CD4-positive, alpha-beta T cell treated with Interleukin-17A for 4 hours (primary cell): ENCODE measurements around the gene ITSN2.

Experiments
- DNase-seq: peaks from one replicate; pipeline ENCODE4 v3.0.0-alpha.2; 2020; ENCODE audit warnings: mixed read lengths

ITSN2 gene

DNA sequence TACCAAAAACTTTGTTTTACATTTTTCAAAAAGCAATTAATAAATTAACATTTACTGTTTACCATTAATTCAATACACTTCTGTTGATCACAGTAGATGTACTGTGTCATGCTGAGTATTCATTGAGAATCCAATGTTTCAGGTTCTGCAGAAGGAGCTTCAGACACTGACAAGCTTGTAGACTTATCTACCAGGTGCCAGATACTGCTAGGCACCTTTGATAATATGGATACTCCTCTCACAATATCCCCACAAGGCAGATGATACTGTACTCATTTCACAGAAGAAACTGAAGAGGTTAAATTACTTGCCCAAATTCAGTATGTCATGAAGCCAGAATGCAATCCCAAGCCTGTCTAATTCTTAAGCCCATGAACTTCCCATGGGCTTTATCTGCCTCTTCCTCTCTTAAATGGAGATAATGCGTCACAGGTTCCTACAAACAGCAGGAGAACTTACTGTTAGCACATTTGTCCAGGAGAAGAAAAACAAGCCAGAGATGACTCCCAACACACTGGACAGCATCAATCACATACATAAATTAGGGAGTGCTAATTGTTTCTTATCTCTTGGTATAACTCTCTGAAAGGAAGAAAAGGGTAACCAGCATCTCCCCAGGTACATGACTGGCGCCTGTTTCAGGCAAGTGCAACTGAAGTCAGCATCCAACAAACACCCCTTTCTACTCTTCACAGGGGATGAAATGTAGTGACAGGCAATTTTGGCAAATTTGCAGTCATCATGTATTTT lies 27.4 kb downstream of the ITSN2 start:
- no peak for DNase-seq

- DNase-seq, result no peak
Observed at GRCh38 chr2:24330161-24330560, 30.2 kb downstream of the ITSN2 start.

DNA sequence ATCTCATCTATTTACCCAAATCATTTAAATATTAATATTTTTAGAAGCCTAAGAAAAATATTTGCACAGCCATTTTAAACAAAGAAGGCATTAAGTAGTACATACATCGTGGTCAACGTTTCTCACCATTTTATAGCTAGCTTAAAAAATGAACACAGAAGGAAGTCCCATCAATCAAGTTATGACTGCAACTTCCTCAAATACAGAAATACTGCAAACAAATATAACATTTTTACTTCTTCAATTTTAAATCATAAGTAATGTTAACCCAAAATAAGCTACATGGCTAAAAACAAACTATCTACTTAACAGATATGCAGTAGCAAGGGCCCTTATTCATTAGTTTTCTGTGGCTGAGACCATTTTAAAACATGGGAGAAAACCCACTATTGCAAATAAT lies 30.6 kb downstream of the ITSN2 start:
- no peak for DNase-seq

DNA sequence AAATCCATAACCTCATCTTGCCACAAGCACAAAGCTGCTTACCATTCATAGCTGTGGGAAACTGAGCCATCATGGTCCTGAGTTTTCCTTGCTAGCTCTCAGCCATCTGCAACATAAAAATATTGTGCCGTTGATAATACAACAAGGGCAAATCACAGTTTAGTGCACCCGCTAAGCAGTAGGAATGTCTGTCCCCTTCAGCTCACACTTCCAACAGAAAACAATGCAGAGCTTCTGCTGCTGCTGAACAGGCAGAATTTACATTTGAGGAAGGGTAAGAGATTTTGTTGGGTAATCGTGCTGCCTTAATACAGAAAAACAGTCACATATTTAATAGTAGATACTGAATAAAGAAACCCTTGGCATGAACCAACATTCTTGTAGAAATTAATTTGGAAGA lies 32.3 kb downstream of the ITSN2 start:
- DNase-seq, result no peak

GRCh38 chr2:24317491-24317920 lies 42.8 kb downstream of the ITSN2 start:
- no peak for DNase-seq

DNA sequence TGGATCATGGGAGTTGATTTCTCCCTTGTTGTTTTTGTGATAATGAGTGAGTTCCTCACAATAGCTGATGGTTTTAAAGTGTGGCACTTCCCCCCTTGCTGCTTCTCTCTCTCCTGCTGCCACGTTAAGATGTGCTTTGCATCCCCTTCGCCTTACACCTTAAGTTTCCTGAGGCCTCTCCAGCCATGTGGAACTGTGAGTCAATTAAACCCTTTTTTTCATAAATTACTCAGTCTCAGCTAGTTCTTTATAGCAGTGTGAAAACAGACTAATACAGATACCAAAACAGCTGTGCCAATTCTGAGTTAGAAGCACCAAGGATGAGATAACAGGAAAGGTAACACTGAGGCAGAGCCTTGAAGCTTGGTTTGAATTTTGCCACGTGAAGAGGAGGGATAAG lies 44.7 kb downstream of the ITSN2 start:
- no peak for DNase-seq

GRCh38 chr2:24313744-24314632 lies 46.3 kb downstream of the ITSN2 start:
- DNase-seq, result no peak

GRCh38 chr2:24307961-24308360 lies 52.4 kb downstream of the ITSN2 start:
- DNase-seq, result no peak

DNA sequence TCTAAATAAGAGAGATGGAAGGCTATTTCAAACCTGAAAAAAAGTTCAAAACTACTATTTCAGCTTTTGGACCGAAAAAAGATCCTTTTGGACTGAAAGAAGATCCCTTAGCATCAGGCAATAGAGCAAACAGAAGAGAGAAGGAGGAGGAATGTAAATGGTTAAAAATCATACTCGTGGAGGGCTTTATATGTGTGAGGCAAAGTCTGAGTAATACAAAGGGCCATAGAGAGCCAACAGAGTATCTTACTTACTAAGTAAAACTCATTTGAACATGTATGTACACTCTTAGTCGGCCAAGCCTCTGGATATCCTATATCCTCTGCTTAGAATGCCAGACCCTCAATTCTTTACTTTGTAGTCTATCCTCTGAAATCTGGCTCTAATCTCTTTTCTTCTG lies 55.7 kb downstream of the ITSN2 start:
- no peak for DNase-seq

DNA sequence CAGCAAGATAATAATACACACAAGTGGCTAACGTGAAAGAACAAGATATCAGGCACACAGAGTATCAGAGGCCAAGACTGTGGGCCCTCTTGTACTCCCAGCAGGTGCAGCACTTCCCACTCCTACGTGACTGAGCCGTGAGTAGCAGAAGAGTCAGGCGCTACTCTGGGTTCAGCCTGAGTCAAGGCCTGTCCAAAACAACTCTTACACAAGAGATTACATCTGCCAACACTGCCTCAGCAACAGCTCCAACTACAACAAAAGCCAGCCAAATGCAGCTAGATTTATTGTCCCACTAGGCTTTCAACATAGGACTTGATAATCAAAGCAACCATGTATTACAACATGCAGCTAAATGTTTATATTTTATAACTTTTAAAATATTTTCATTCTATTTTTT lies 56.2 kb downstream of the ITSN2 start:
- no peak for DNase-seq

DNA sequence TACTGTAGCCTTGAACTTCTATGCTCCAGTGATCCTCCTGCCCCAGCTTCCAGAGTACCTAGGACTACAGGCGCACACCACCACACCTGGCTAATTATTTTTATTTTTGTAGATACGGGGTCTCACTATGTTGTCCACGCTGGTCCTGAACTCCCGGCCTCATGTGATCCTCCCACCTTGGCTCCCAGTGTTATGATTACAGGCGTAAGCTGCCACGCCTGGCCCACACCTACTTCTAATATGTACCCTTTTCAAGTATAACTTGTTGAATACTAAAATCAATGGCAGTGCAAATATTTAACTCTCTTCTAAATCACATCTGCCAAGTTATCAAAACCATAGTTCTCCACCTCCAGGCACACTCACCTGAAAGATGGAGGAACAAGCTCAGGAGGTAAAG lies 58.7 kb downstream of the ITSN2 start:
- DNase-seq, result no peak

- no peak for DNase-seq
Observed at GRCh38 chr2:24297663-24298062, 62.7 kb downstream of the ITSN2 start.

DNA sequence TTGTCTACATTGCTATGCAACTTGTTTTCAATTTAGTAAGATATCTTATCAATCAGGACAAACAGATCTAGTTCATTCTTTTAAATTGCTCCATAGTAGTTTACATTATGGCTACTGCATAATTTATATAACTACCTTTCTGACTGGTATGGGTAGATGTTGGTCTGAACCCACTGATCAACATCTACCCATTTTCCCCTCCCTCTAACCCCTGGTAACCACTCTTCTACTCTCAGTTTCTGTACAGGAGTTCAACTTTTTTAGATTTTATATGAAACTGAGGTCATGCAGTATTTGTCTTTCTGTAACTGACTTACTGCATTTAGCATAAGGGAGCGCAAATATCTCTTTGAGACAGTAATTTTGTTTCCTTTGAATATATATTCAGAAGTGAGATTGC lies 73.2 kb downstream of the ITSN2 start:
- DNase-seq, result no peak

- DNase-seq, result no peak
Observed at GRCh38 chr2:24285484-24286152, 74.7 kb downstream of the ITSN2 start.

DNA sequence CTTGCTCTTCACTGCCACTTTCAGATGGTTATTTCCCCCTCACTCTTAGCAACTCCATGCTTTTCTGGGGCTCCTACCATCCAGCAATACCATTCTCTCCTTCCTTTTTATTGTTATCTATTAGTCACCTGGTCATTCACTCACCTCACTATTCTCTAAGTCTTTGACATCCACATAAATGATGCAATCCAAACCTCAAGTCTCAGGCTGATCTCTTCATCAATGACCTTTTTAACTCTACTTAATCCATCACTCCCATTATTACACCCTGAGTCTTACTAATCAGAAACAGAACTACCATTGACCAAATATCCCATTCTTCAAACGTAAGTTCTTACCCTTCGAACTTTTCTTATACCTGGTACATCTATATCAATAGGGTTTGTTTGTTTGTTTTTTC lies 79.7 kb downstream of the ITSN2 start:
- DNase-seq, result no peak

DNA sequence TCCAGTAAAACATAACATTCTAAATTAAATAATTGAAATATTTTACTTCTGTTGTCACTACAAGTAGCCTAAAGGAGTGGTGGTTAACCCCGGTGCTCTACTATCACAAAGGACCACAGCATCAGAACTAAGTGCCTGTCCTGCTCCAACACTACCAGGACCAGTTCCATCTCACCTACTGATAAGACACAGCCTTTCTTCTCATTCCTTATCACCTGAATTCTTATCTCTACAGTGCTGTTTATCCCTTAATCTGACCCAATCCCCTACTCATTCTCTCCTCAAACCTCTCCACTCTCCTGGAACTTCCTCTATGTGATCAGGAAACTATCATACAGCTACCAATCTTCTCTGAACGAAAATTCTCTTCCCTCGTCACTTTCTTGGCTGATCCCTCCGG lies 80.2 kb downstream of the ITSN2 start:
- DNase-seq, result no peak

- no peak for DNase-seq
Observed at GRCh38 chr2:24276349-24276899, 83.9 kb downstream of the ITSN2 start.

GRCh38 chr2:24274809-24275208 lies 85.5 kb downstream of the ITSN2 start:
- DNase-seq, result no peak

GRCh38 chr2:24273598-24273997 lies 86.7 kb downstream of the ITSN2 start:
- no peak for DNase-seq

GRCh38 chr2:24272907-24273306 lies 87.4 kb downstream of the ITSN2 start:
- no peak for DNase-seq

DNA sequence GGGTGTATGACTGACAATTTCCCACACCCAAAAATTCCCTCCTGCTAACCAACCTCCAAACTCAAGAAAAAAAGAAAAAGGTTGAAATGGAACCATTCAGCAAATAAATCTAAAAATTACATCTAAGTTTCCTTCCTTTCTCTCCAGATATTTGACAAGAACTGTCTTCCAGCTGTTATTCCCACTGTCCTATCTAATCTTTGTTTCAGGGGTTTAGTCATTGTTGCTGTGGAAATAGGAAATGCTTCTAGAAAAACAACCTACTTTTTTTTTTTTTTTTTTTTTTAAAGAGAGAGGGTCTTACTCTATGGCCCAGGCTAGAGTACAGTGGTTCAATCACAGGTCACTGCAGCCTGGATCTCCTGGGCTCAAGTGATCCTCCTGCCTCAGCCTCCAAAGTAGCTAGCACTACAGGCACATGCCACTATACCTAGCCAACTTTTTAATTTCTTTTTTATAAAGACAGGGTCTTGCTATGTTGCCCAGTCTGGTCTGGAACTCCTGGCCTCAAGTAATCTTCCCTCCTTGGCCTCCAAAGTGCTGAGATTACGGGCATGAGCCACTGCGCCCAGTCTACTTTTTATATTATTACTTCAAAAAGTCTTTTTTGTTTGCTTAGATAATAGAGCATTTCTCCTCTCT lies 88.1 kb downstream of the ITSN2 start:
- DNase-seq, result no peak

DNA sequence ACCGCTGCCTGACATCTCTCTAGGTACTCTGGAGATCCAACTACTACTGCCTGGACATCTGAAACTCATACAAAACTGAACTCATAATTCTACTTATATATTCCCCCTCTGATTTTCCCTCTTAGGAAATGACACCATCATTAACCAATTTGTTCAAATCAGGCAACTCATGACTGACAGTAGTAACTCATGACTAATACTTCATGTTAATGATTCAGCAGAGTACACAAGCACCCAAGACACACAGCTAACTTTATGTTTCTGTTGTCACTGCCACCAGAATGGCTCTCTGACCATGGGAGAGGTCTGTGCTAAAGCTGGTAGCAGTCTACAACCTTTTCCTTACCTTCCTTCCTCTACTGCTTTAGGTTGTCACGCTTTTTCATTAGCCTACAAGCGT lies 91.1 kb downstream of the ITSN2 start:
- no peak for DNase-seq

- DNase-seq, result no peak
Observed at GRCh38 chr2:24265212-24265611, 95.1 kb downstream of the ITSN2 start.
